NCI-H2029 treated with DMSO at 0.1 percent for 48 hours (cell line): ENCODE data around the gene MIPOL1.
"Not testable (repeated sequence)": the region's sequence is repeated elsewhere in the genome, so short reads cannot be mapped to it uniquely, and the experiment has no call there.

Source experiments
- DNase-seq: peaks from one replicate; lab custom pipeline; 2025; lab: John Stamatoyannopoulos, UW

The MIPOL1 gene

DNA sequence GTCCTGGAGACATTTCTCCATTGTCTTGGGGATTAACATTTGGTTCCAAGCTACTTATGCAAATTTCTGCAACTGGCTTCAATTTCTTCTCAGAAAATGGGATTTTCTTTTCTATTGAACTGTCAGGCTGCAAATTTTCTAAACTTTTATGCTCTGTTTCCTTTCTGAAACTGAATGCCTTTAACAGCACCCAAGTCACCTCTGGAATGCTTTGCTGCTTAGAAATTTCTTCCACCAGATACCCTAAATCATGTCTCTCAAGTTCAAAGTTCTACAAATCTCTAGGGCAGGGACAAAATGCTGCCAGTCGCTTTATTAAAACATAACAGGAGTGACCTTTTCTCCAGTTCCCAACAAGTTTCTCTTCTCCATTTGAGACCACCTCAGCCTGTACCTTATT, 264.7 kb downstream of the MIPOL1 start:
- not testable (repeated sequence) for DNase-seq

GRCh38 chr14:37464192-37464858, 266.6 kb downstream of the MIPOL1 start:
- no peak for DNase-seq

DNA sequence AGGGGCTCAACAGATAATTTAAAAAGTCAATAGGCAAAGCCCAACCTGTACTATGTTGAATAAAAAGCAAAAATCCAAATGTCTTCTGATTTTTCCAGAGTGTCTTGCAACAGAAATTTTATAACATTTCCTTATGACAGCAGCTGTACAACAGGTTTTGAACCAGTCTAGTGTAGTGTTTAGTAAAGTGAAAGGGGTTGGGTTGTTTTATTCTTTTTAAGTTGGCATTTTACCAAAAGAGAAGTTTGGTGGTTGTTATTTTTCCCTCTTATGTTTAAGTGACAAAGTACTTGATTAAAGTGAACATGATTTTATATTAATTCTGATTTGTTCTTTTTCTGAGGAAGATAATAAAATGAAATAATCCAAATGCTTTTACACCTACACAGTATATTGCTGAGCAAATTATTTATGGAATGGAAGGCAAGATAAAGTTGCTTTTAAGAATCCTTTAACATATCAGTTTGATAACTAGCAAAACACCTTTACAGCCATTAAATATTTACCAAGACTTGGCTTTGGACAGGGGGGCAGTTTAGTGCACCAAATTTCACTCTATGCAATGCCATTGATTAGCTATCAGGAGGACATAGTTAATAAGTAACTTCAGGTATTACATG, 268.4 kb downstream of the MIPOL1 start:
- peak; percentile 4 for DNase-seq

DNA sequence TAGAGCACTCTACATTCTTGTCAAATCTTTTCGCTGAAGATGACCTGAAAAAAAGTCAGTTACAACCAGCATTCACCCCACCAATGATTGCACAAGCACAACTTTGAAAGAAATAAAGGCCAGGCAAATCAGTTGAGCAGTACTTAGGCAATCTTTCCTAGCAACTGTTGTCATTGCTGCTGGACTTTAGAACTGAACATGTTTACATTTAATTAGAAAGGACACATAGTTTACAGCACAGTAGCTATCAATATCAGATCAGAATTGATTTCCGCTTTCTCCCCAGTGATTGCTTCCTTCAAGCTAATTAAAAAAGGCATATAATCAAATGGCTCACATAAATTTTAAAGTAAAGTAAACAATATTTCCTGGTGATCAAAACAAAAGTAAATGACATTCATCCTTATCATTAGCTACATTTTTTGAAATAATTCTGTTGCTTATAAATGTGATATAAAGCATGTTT, 268.9 kb downstream of the MIPOL1 start:
- no peak for DNase-seq

DNA sequence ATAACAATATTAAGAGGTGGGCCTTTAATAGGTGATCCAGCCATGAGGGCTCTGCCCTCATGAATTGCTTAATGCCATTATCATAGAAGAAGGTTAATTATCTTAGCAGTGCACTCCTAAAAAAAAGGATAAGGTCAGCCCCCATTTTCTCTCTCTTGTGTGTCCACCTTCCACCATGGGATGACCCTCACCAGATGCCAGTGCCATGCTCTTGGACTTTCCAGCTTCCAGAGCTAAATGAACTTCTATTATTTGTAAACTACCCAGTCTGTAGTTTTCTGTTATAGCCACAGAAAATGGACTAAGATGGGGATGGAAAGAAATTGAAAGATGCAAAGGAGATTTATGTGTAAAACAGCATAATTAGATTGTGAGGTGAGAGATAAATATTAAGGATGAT, 271.9 kb downstream of the MIPOL1 start:
- DNase-seq, result no peak

GRCh38 chr14:37470251-37470650, 272.5 kb downstream of the MIPOL1 start:
- DNase-seq, result no peak

GRCh38 chr14:37472906-37473305, 275.2 kb downstream of the MIPOL1 start:
- no peak for DNase-seq

DNA sequence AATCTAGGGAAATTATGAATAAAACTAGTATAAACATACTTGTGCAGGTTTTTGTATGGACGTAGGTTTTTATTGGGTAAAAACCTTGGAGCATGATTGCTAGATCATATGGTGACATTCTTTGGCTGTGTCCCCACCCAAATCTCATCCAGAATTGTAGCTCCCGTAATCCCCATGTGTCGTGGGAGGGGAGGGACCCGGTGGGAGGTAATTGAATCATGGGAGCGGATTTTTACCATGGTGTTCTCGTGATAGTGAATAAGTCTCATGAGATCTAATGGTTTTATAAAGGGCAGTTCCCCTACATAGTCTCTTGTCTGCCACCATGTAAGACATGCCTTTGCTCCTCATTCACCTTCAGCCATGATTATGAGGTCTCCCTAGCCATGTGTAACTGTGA, 276.5 kb downstream of the MIPOL1 start:
- DNase-seq, result no peak

DNA sequence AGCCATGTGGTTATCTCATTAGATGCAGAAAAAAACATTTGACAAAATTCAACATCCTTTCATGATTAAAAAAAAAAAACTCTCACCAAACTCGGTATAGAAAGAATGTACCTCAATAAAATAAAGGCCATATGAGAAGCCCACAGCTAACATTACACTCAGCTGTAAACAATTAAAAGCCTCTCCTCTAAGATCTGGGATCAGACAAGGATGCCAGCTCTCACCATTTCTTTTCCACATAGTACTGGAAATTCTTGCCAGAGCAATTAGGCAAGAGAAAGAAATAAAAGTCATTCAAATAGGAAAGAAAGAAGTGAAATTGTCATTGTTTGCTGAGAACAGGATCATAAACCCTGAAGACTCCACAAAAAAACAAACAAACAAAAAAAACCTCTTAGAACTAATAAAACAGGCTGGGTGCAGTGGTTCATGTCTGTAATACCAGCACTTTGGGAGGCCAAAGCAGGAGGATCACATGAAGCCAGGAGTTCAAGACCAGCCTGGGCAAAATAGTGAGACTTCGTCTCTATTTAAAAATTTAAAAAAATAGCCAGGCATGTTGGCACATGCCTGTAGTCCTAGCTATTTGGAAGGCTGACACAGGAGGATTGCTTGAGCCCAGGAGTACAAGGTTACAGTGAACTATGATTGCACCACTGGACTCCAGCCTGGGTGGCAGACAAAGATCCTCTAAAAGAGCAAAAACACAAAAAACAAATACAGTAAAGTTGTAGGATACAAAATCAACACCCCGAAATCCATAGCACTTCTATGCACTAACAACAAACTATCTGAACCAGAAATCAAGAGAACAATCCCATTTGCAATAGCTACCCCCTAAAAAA, 282.9 kb downstream of the MIPOL1 start:
- no peak for DNase-seq

DNA sequence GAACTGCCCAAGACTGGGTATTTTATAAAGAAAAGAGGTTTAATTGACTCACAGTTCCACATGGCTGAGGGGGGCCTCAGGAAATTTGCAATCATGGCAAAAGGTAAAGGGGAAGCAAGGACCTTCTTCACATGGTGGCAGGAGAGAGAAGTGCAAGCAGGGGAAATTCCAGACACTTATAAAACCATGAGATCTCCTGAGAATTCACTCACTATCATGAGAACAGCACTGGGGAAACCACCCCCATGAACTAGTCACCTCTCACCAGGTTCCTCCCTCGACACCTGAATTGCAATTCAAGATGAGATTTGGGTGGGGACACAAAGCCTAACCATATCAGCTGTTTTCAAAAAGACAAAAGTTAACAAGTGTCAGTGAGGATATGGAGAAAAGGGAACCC, 284.7 kb downstream of the MIPOL1 start:
- no peak for DNase-seq

- DNase-seq, result no peak
Observed at GRCh38 chr14:37483672-37484071, 285.9 kb downstream of the MIPOL1 start.

GRCh38 chr14:37490607-37491006, 292.9 kb downstream of the MIPOL1 start:
- no peak for DNase-seq

DNA sequence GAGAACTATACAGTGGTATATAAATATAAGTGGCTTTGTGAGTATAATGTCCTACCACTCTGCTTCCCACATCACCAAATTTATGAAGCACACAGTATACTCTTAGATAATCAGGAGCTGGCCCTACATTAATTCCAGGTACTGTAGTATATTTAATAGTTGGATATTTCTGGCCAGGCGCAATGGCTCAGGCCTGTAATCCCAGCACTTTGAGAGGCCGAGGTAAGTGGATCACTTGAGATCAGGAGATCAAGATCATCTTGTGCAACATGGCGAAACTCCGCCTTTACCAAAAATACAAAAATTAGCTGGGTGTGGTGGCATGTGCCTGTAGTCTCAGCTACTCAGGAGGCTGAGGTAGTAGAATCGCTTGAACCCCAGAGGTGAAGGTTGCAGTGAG, 293.3 kb downstream of the MIPOL1 start:
- DNase-seq, result no peak

GRCh38 chr14:37493606-37494005, 295.9 kb downstream of the MIPOL1 start:
- DNase-seq, result no peak

GRCh38 chr14:37497422-37497821, 299.7 kb downstream of the MIPOL1 start:
- DNase-seq, result no peak

DNA sequence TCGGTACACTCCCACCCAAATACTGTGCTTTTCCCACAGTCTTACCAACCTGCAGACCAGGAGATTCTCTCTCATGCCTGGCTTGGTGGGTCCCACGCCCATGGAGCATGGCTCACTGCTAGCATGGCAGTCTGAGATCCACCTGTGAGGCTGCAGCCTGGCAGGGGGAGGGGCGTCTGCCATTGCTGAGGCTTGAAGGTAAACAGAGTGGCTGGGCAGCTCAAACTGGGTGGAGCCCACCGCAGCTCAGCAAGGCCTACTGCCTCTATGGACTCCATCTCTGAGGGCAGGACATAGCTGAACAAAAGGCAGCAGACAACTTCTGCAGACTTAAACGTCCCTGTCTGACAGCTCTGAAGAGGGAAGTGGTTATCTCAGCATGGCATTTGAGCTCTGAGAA, 304.1 kb downstream of the MIPOL1 start:
- no peak for DNase-seq

DNA sequence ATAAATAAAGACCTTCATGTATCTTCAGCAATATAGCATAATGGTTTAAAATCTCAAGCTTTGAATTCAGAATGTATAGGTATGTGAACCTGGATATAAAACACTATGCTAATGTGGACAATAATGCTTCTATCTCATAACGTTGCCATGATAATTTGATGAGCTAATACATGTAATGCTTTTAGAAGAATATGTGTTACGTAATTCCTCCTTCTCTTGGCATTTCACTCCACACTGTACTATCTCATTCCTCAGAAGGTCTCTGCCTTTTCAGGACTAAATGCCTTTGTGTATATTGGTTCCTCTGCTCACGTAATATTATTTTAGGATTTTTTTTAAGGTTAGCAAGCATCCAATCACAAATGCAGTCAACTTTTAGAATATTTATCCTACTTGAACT, 310.8 kb downstream of the MIPOL1 start:
- no peak for DNase-seq

DNA sequence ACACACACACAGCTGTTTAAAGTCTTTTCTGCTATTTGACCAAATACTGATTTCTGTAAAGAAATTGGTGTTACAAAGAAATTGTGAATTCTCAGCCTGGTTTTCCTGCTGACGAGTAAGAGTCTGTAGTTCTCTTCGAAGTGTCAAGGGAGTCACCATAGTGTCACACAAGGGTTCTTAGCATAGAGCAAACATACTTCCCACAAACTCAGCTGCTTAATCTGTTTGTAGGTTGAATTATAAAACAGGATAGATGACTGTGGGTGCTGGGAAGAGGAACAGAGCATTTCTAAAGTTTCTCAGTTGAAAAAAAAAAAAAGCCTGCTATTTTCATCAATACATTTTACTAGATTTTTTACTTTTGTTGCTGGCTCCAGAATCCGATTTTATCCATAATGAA, 314.4 kb downstream of the MIPOL1 start:
- no peak for DNase-seq

DNA sequence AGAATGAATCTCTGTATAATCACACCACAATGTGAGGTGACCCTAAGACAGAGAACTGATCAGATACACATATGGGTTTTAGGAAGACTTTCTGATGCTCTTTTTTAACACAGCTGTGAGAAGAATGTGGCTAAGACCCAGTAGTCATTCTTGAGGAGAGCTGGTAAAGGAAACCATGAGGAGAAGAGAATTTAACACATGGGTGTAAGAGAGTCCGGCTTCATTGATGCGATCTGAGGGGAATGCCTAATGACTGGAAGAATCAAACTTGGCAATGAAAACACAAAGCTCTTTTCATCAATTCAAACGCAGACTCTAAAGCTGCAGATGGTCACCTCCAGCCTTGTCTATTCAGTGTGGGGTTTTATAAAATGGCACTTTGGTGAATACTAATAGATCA, 318.0 kb downstream of the MIPOL1 start:
- DNase-seq, result no peak

GRCh38 chr14:37526994-37527393, 329.3 kb downstream of the MIPOL1 start:
- no peak for DNase-seq

- DNase-seq, result no peak
Observed at GRCh38 chr14:37539992-37540391, 342.3 kb downstream of the MIPOL1 start.

DNA sequence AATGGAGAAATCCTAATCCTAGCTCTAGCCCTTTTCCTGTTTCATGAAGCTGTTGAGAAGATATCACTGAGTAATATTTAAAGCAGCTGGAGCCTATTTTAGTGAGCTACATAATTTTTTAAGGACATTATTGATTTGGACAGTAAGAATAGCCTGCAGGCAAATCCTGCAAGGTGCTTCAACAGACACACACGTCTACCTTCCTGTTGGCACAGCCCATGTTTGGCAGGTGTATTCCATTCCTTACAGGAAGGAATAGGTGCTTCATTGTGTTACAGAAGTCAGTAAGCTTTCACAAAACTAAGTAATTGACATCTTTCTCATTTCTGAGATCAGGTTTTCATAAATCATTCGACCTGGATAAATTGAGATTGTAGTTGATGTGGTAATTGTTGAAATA, 346.7 kb downstream of the MIPOL1 start:
- peak; percentile 84 for DNase-seq

- DNase-seq, result peak; percentile 30
Observed at GRCh38 chr14:37545174-37545573, 347.4 kb downstream of the MIPOL1 start.
